Keratinocyte (primary cell): ENCODE results near the gene IFT74.

Experiments
- EZH2 ChIP-seq: IDR thresholded peaks from one replicate; pipeline ENCODE4 v1.6.1; 2012; ENCODE audit warnings: inconsistent platforms, mild to moderate bottlenecking, low read length, moderate library complexity
- TF ChIP-seq, protein P1 (sequence below), 3 experiments: IDR thresholded peaks in 1 of 3; conservative IDR thresholded peaks in 1 of 3; optimal IDR thresholded peaks in 1 of 3; 2 replicates in 2 of 3; 3 replicates in 1 of 3; pipeline versions ENCODE3 to v1.5.1; 2011; ENCODE audit warnings: low read length in 3 of 3, mild to moderate bottlenecking in 3 of 3, moderate library complexity in 2 of 3, control low read depth in 1 of 3, inconsistent platforms in 1 of 3; ENCODE audit not compliant: insufficient read depth in 2 of 3; ENCODE audit errors: extremely low read depth in 1 of 3

DNA sequence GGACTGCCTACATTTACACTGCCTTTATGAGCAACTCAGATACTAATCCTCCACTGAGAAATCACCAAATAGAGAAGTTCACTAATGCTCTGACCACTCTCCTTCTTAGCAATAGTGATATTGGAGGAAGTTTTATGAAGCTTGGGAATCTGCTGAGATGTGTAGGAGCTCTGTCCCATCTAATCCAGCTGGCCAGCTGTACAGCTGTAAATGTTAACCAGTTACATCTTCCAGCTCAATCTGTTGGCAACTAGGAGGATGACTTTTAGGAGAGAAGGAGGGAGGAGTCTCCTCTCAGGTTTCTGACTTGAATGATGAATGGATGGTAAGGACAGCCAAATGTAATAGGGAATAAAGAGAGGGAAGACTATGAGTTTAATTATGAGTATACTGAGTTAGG, 85.5 kb downstream of the IFT74 start:
- TF ChIP-seq EZH2 = no peak
- TF ChIP-seq, protein P1, sequence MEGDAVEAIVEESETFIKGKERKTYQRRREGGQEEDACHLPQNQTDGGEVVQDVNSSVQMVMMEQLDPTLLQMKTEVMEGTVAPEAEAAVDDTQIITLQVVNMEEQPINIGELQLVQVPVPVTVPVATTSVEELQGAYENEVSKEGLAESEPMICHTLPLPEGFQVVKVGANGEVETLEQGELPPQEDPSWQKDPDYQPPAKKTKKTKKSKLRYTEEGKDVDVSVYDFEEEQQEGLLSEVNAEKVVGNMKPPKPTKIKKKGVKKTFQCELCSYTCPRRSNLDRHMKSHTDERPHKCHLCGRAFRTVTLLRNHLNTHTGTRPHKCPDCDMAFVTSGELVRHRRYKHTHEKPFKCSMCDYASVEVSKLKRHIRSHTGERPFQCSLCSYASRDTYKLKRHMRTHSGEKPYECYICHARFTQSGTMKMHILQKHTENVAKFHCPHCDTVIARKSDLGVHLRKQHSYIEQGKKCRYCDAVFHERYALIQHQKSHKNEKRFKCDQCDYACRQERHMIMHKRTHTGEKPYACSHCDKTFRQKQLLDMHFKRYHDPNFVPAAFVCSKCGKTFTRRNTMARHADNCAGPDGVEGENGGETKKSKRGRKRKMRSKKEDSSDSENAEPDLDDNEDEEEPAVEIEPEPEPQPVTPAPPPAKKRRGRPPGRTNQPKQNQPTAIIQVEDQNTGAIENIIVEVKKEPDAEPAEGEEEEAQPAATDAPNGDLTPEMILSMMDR (optimal IDR thresholded peaks at IDR 0.05 in 1 of 3, IDR thresholded peaks at IDR 0.05 in 1 of 3, conservative IDR thresholded peaks at IDR 0.05 in 1 of 3; ENCODE audit: extremely low read depth in 1 of 3, insufficient read depth in 2 of 3, low read length in 3 of 3) = no peak
